ENCODE results near the gene MORN3.

- TF ChIP-seq YY1 (IDR thresholded peaks at IDR 0.05; ENCODE audit: insufficient read depth, insufficient read length): no peak
- TF ChIP-seq ZNF274 (IDR thresholded peaks at IDR 0.05; ENCODE audit: low read depth, low read length): no peak
Measured at GRCh38 chr12:121600702-121601336, 68.6 kb downstream of the MORN3 start.

Data from NT2/D1 (cell line).